Measurements from ENCODE around the gene GMIP. TPM values are rescaled to one million over a fixed set of nuclear protein-coding genes. Genes with fewer than 3 reads are reported as not detected.
"Not testable (repeated sequence)": the region's sequence is repeated elsewhere in the genome, so short reads cannot be mapped to it uniquely, and the experiment has no call there.

The GMIP gene
- total and polyA plus RNA-seq, 2 of the 4 experiments (the other 2 are of a cell fraction): 4.1 to 11.0 TPM

GRCh38 chr19:19668230-19669012 is 25.0 kb upstream of the GMIP start, which contains the start of gene ZNF101:
ZNF101 (plus strand) TSS chr19:19668839; CDS start chr19:19668964, 125 bp downstream.
- H3K27ac ChIP-seq (ENCODE audit: insufficient read depth, low read length): peak within 1 kb of the TSS; percentile 34
- peak within 1 kb of the TSS; percentile 63 for H3K4me3 ChIP-seq (ENCODE audit: insufficient read depth, low read depth, low read length)
- ATAC-seq (ENCODE audit: low read depth) (peak; percentile 81), DNase-seq (peak; percentile 85)
- dilution Hi-C loops (cut with HindIII; ENCODE audit: low sequenced_read_pairs, unreplicated experiment) (no loop called here), intact Hi-C loops (cut with micrococcal nuclease) (loop anchor here (2.0 kb wide), 1 partner anchor 290 kb away; no protein-coding TSS in a partner anchor), in situ Hi-C loops (cut with MboI; ENCODE audit: low sequenced_read_pairs) (no loop called here)
- H3K9me1 ChIP-seq (ENCODE audit: insufficient read depth, low read length): peaks cover 4% of the 10 kb centered on the region; the same call in 1 of the 2 replicates
- H2BK120ac ChIP-seq (ENCODE audit: low read depth, low read length): no peak within 1 kb of the TSS
- H2AK9ac ChIP-seq (replicated peaks; ENCODE audit: low read depth, low read length, poor library complexity): peak within 1 kb of the TSS; percentile 91
- H2BK20ac ChIP-seq (ENCODE audit: low read depth, low read length): no peak within 1 kb of the TSS
- no peak within 1 kb of the TSS for H2BK15ac ChIP-seq (ENCODE audit: low read depth, low read length)
- no peaks in the 10 kb centered on the region for H3K36me3 ChIP-seq (ENCODE audit: control insufficient read depth, insufficient read depth, low read length)
- H4K91ac ChIP-seq (ENCODE audit: insufficient read depth, low read depth, low read length): peak within 1 kb of the TSS; percentile 10; the same call in 1 of the 2 replicates
- H3K9ac ChIP-seq (ENCODE audit: low read depth, low read length): peak within 1 kb of the TSS; percentile 34
- CTCF ChIA-PET: no interaction called here
- H4K5ac ChIP-seq (ENCODE audit: low read depth, low read length): peak within 1 kb of the TSS; percentile 73
- BruUV-seq (replicated peaks): no TSS peak
- H3K4me1 ChIP-seq (ENCODE audit: control insufficient read depth, insufficient read depth, low read length): peaks cover 4% of the 10 kb centered on the region; the same call in 1 of the 2 replicates
- H3K18ac ChIP-seq (ENCODE audit: low read depth, low read length): no peak within 1 kb of the TSS
- peak within 1 kb of the TSS; percentile 42 for H3K4ac ChIP-seq (ENCODE audit: low read depth, low read length)
- no peak within 1 kb of the TSS for H2AK5ac ChIP-seq (ENCODE audit: low read depth, low read length)
- H3K9me3 ChIP-seq (ENCODE audit: control insufficient read depth, insufficient read depth, low read length): no peaks in the 10 kb centered on the region
- H3K79me1 ChIP-seq (ENCODE audit: low read depth in 1 of 2, low read length in 2 of 2): peaks cover 12% of the 10 kb centered on the region in 2 experiments; a peak in 2 of 4 replicates
- peak within 1 kb of the TSS; percentile 97 for H3K4me2 ChIP-seq (ENCODE audit: low read depth, low read length)
- H2AFZ ChIP-seq (replicated peaks; ENCODE audit: low read length, poor library complexity): peak within 1 kb of the TSS; percentile 97
- H3K14ac ChIP-seq (replicated peaks; ENCODE audit: low read depth, low read length): no peak within 1 kb of the TSS; the same call in 1 of the 2 replicates
- no peaks in the 10 kb centered on the region for H4K20me1 ChIP-seq (ENCODE audit: insufficient read depth, low read length)
- TF ChIP-seq MAZ (IDR thresholded peaks at IDR 0.05; ENCODE audit: borderline replicate concordance, low read depth, low read length): peak; percentile 32; the same call in 1 of the 2 replicates
- no peak for TF ChIP-seq RAD21 (IDR thresholded peaks at IDR 0.05; ENCODE audit: low read length)
- peak; percentile 42; the same call in 1 of the 2 replicates for TF ChIP-seq FOS (IDR thresholded peaks at IDR 0.05; ENCODE audit: low read depth, low read length)
- peak within 1 kb of the TSS; percentile 64 to 91 for H4K8ac ChIP-seq (ENCODE audit: low read depth in 2 of 2, low read length in 2 of 2)
- no peak within 1 kb of the TSS for H3K56ac ChIP-seq (ENCODE audit: extremely low read depth, insufficient read depth, low read length)
- H2BK5ac ChIP-seq (ENCODE audit: low read depth, low read length, poor library complexity, severe bottlenecking): peak within 1 kb of the TSS; percentile 0
- 3% methylated on average over 28 of the region's 36 CpGs; no CpG with 5 or more reads in 1 of the 2 experiments for WGBS, 2 experiments (ENCODE audit: extremely low coverage in 2 of 2, insufficient read length in 1 of 2)
- POLR2A ChIA-PET (ENCODE audit: unreplicated experiment): no interaction called here
- peak within 1 kb of the TSS; percentile 51 for H3K23ac ChIP-seq (ENCODE audit: low read depth, low read length)
- H3K27me3 ChIP-seq (ENCODE audit: control insufficient read depth, insufficient read depth, low read length): no peaks in the 10 kb centered on the region

- DNase-seq; BruUV-seq (replicated peaks); H2AK9ac ChIP-seq (replicated peaks; ENCODE audit: low read depth, low read length, poor library complexity); in situ Hi-C loops (cut with MboI; ENCODE audit: low sequenced_read_pairs); H3K18ac ChIP-seq (ENCODE audit: low read depth, low read length); H3K27ac ChIP-seq (ENCODE audit: insufficient read depth, low read length); POLR2A ChIA-PET (ENCODE audit: unreplicated experiment); H4K5ac ChIP-seq (ENCODE audit: low read depth, low read length); H3K56ac ChIP-seq (ENCODE audit: extremely low read depth, insufficient read depth, low read length); intact Hi-C loops (cut with micrococcal nuclease); H3K4ac ChIP-seq (ENCODE audit: low read depth, low read length); H3K14ac ChIP-seq (replicated peaks; ENCODE audit: low read depth, low read length); H4K8ac ChIP-seq (ENCODE audit: low read depth in 2 of 2, low read length in 2 of 2); H3K4me2 ChIP-seq (ENCODE audit: low read depth, low read length); H3K9me3 ChIP-seq (ENCODE audit: control insufficient read depth, insufficient read depth, low read length); dilution Hi-C loops (cut with HindIII; ENCODE audit: low sequenced_read_pairs, unreplicated experiment); H2AFZ ChIP-seq (replicated peaks; ENCODE audit: low read length, poor library complexity); H4K91ac ChIP-seq (ENCODE audit: insufficient read depth, low read depth, low read length); H3K23ac ChIP-seq (ENCODE audit: low read depth, low read length); H2AK5ac ChIP-seq (ENCODE audit: low read depth, low read length); ATAC-seq (ENCODE audit: low read depth); H3K9ac ChIP-seq (ENCODE audit: low read depth, low read length); H3K27me3 ChIP-seq (ENCODE audit: control insufficient read depth, insufficient read depth, low read length); H2BK5ac ChIP-seq (ENCODE audit: low read depth, low read length, poor library complexity, severe bottlenecking); H2BK20ac ChIP-seq (ENCODE audit: low read depth, low read length); H2BK120ac ChIP-seq (ENCODE audit: low read depth, low read length); H2BK15ac ChIP-seq (ENCODE audit: low read depth, low read length); H3K36me3 ChIP-seq (ENCODE audit: control insufficient read depth, insufficient read depth, low read length); H3K4me3 ChIP-seq (ENCODE audit: insufficient read depth, low read depth, low read length): not testable (repeated sequence)
- Histone ChIP-seq H3K9me1 (ENCODE audit: insufficient read depth, low read length) (peaks cover 19% of the 10 kb centered on the region), H4K20me1 (ENCODE audit: insufficient read depth, low read length) (peaks cover 22% of the 10 kb centered on the region), H3K79me1 (ENCODE audit: low read depth in 1 of 2, low read length in 2 of 2) (peaks cover 23 to 37% of the 10 kb centered on the region in 2 experiments), H3K4me1 (ENCODE audit: control insufficient read depth, insufficient read depth, low read length) (peaks cover 12% of the 10 kb centered on the region)
- CTCF ChIA-PET: interaction anchor here (0.7 kb wide), 1 partner anchor 1419 kb away, joined by 3 read pairs; no protein-coding TSS in a partner anchor
- WGBS, 2 experiments (ENCODE audit: extremely low coverage in 2 of 2, insufficient read length in 1 of 2): 96% methylated on average over 10 of the region's 22 CpGs; no CpG with 5 or more reads in 1 of the 2 experiments
Observed at GRCh38 chr19:19665420-19665948, 22.0 kb upstream of the GMIP start.
